KMS-11 (cell line): Measurements from ENCODE around the gene COL6A5.
A peak's percentile ranks its signal among the peaks of the same experiment; 100 is the strongest.

Source experiments
- H2AFZ ChIP-seq: fragments of 200-600 bp; sonication (generic); 2 replicates; pipeline ENCODE4 v1.6.1; 2016; ENCODE audit warnings: antibody characterized with exemption, mixed run types, low read depth
- H3K27ac ChIP-seq: fragments of 200-600 bp; sonication (generic); 2 replicates; pipeline ENCODE4 v1.6.1; 2016; ENCODE audit warnings: mild to moderate bottlenecking, mixed run types
- H3K27me3 ChIP-seq: fragments of 200-600 bp; sonication (generic); 2 replicates; pipeline ENCODE4 v1.6.1; 2017; ENCODE audit warnings: mild to moderate bottlenecking, low read depth, mixed run types, moderate library complexity; ENCODE audit not compliant: insufficient read depth
- H3K36me3 ChIP-seq: fragments of 200-600 bp; sonication (generic); 2 replicates; pipeline ENCODE4 v1.6.1; 2017; ENCODE audit warnings: mild to moderate bottlenecking, mixed run types; ENCODE audit not compliant: insufficient read depth
- H3K4me1 ChIP-seq: fragments of 200-600 bp; sonication (generic); 2 replicates; pipeline ENCODE4 v1.6.1; 2016; ENCODE audit warnings: mild to moderate bottlenecking, low read depth, mixed run types; ENCODE audit not compliant: poor library complexity, severe bottlenecking
- H3K4me2 ChIP-seq: fragments of 200-600 bp; sonication (generic); 2 replicates; pipeline ENCODE4 v1.7.0; 2016; ENCODE audit warnings: mild to moderate bottlenecking, mixed run types
- H3K4me3 ChIP-seq: fragments of 200-600 bp; sonication (generic); IDR thresholded peaks from 2 replicates; pipeline ENCODE4 v1.6.1; 2017; ENCODE audit warnings: low read depth, low read length, mixed read lengths; ENCODE audit not compliant: insufficient read depth
- H3K79me2 ChIP-seq: fragments of 200-600 bp; sonication (generic); 2 replicates; pipeline ENCODE4 v1.6.1; 2016; ENCODE audit warnings: low read depth, mixed run types; ENCODE audit not compliant: insufficient read depth
- H3K9ac ChIP-seq: fragments of 200-600 bp; sonication (generic); 2 replicates; pipeline ENCODE4 v1.6.1; 2016; ENCODE audit warnings: mild to moderate bottlenecking, mixed run types
- H4K20me1 ChIP-seq: fragments of 200-600 bp; sonication (generic); 2 replicates; pipeline ENCODE4 v1.6.1; 2016; ENCODE audit warnings: mild to moderate bottlenecking, mixed run types; ENCODE audit not compliant: insufficient read depth
- TF ChIP-seq, protein P1 (sequence below): fragments of 200-600 bp; sonication (generic); conservative IDR thresholded peaks from 2 replicates; pipeline ENCODE4 v1.6.1; 2017; ENCODE audit warnings: low read depth, mild to moderate bottlenecking, antibody characterized with exemption, low read length, moderate library complexity, mixed read lengths

COL6A5 gene

DNA sequence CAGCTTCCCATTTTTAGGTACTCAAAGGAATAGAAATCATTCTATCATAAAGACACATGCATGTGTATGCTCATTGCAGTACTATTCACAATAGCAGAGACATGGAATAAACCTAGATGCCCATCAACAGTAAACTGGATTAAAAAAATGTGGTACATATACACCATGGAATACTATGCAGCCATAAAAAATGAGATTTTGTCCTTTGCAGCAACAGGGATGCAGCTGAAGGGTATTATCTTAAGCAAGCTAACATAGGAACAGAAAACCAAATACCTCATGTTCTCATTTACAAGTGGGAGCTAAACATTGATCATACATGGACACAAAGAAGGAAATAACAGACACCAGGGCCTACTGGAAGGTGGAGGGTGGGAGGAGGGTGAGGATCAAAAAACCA, 33.1 kb upstream of the COL6A5 start:
- Histone ChIP-seq H3K9ac (no peak overlapping the region), H3K79me2 (no peaks in the 10 kb centered on the region), H3K4me3 (no peak overlapping the region), H3K27ac (no peak overlapping the region), H4K20me1 (no peaks in the 10 kb centered on the region), H2AFZ (no peak overlapping the region), H3K27me3 (no peaks in the 10 kb centered on the region), H3K4me2 (no peak overlapping the region), H3K36me3 (no peaks in the 10 kb centered on the region), H3K4me1 (peaks cover 13% of the 10 kb centered on the region)
- TF ChIP-seq, protein P1, sequence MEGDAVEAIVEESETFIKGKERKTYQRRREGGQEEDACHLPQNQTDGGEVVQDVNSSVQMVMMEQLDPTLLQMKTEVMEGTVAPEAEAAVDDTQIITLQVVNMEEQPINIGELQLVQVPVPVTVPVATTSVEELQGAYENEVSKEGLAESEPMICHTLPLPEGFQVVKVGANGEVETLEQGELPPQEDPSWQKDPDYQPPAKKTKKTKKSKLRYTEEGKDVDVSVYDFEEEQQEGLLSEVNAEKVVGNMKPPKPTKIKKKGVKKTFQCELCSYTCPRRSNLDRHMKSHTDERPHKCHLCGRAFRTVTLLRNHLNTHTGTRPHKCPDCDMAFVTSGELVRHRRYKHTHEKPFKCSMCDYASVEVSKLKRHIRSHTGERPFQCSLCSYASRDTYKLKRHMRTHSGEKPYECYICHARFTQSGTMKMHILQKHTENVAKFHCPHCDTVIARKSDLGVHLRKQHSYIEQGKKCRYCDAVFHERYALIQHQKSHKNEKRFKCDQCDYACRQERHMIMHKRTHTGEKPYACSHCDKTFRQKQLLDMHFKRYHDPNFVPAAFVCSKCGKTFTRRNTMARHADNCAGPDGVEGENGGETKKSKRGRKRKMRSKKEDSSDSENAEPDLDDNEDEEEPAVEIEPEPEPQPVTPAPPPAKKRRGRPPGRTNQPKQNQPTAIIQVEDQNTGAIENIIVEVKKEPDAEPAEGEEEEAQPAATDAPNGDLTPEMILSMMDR, result no peak

DNA sequence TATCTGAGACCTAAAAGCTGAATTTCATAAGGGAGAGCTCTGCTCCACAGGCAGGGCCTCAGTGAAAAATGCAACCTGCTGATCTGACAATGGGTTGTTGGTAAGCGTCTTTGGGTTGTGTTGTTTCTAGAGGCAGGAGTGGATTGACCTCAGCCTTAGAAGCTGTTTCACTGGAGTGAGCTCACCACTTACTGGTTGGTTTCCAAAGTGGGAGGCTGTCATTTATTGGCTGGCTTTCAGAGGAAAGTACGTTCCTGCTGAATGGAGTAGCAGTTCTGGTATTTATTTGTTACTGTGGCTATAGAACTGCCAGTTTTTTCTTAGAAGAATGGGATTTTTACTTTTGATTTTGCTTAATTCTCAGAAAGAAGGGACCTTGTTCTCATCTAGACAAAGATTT, 29.3 kb upstream of the COL6A5 start:
- Histone ChIP-seq H3K36me3 (no peaks in the 10 kb centered on the region), H4K20me1 (no peaks in the 10 kb centered on the region), H3K4me1 (peaks cover 13% of the 10 kb centered on the region), H2AFZ (peak overlapping the region; percentile 30; the same call in 1 of the 2 replicates), H3K27ac (peak overlapping the region; percentile 55), H3K27me3 (no peaks in the 10 kb centered on the region), H3K9ac (no peak overlapping the region), H3K4me3 (no peak overlapping the region), H3K79me2 (no peaks in the 10 kb centered on the region), H3K4me2 (peak overlapping the region; percentile 49)
- TF ChIP-seq, protein P1, result no peak

DNA sequence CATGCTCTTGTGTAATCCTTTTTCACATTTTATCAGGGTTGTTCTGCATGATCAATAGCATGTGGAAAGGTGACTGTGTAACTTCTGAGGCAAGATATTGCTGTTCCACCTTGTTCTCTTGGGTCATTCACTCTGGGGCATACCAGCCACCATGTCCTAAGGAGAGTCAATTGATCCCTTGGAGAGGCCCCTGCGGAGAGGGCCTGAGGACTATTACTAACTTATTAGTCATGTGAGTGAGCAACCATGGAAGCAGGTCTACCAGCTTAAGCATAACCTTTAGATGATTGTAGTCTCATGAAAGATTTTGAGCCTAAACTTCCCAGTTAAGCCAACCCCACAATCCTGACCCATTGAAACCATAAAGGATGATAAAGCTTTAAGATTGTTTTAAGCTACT, 22.0 kb upstream of the COL6A5 start:
- H3K79me2 ChIP-seq, result no peaks in the 10 kb centered on the region
- H3K27ac ChIP-seq, result no peak overlapping the region
- no peak overlapping the region for H3K4me2 ChIP-seq
- H3K36me3 ChIP-seq, result no peaks in the 10 kb centered on the region
- no peak overlapping the region for H2AFZ ChIP-seq
- no peaks in the 10 kb centered on the region for H3K27me3 ChIP-seq
- no peak overlapping the region for H3K9ac ChIP-seq
- no peaks in the 10 kb centered on the region for H4K20me1 ChIP-seq
- H3K4me3 ChIP-seq, result no peak overlapping the region
- TF ChIP-seq, protein P1, result no peak
- no peaks in the 10 kb centered on the region for H3K4me1 ChIP-seq

DNA sequence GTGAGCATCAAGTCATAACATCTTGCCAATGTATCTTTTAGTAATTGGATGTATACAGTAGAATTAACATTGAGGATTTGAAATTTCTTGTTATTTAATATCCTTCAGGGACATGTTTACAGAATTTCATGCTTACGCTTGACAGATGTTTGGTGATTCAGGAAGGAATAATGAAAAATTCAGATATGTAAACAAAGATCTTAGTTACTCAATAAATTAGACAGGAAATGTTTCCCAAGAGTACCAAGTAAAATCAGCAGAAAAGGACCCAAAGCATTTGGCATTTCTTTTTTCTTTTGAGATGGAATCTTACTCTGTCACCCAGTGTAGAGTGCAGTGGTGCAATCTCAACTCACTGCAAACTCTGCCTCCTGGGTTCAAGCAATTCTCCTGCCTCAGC, 4.7 kb upstream of the COL6A5 start:
- H3K27ac ChIP-seq, result no peak overlapping the region
- no peaks in the 10 kb centered on the region for H3K27me3 ChIP-seq
- no peak overlapping the region for H3K9ac ChIP-seq
- H3K4me2 ChIP-seq, result no peak overlapping the region
- no peak overlapping the region for H3K4me3 ChIP-seq
- H3K36me3 ChIP-seq, result no peaks in the 10 kb centered on the region
- TF ChIP-seq, protein P1, result no peak
- H4K20me1 ChIP-seq, result no peaks in the 10 kb centered on the region
- no peaks in the 10 kb centered on the region for H3K4me1 ChIP-seq
- no peaks in the 10 kb centered on the region for H3K79me2 ChIP-seq
- no peak overlapping the region for H2AFZ ChIP-seq
